HEK293 (cell line): ENCODE results near the gene IRF3.

Experiments
- CTCF ChIP-seq: fragments of 450-650 bp; formaldehyde crosslinking; IDR thresholded peaks from 2 replicates; pipeline ENCODE4 v1.5.1; 2016; ENCODE audit warnings: missing biosample characterization, missing genetic modification characterization
- EGR2 ChIP-seq: fragments of 450-650 bp; formaldehyde crosslinking; IDR thresholded peaks from 2 replicates; pipeline ENCODE4 v1.5.1; 2016; ENCODE audit warnings: low read depth, missing biosample characterization, missing genetic modification characterization
- PBX3 ChIP-seq: sonication (generic); formaldehyde crosslinking; IDR thresholded peaks from 2 replicates; pipeline ENCODE4 v1.8.1; 2022; ENCODE audit warnings: mild to moderate bottlenecking, moderate library complexity, missing genetic modification reagents
- YY1 ChIP-seq: fragments of 450-650 bp; formaldehyde crosslinking; IDR thresholded peaks from 2 replicates; pipeline ENCODE4 v1.5.1; 2018; ENCODE audit warnings: missing biosample characterization, missing genetic modification characterization
- ZBTB17 ChIP-seq: fragments of 450-650 bp; formaldehyde crosslinking; IDR thresholded peaks from 2 replicates; pipeline ENCODE4 v1.5.1; 2016; ENCODE audit warnings: missing biosample characterization, missing genetic modification characterization
- ZBTB26 ChIP-seq: fragments of 450-650 bp; formaldehyde crosslinking; optimal IDR thresholded peaks from 2 replicates; pipeline ENCODE3; 2016; ENCODE audit warnings: missing biosample characterization, mild to moderate bottlenecking, missing genetic modification characterization
- ZNF155 ChIP-seq: fragments of 450-650 bp; formaldehyde crosslinking; IDR thresholded peaks from 2 replicates; pipeline ENCODE4 v1.5.1; 2016; ENCODE audit warnings: missing biosample characterization, missing genetic modification characterization
- ZNF23 ChIP-seq: fragments of 450-650 bp; formaldehyde crosslinking; IDR thresholded peaks from 2 replicates; pipeline ENCODE4 v1.5.1; 2016; ENCODE audit warnings: missing biosample characterization, missing genetic modification characterization, borderline replicate concordance
- ZNF24 ChIP-seq: fragments of 450-650 bp; formaldehyde crosslinking; IDR thresholded peaks from 2 replicates; pipeline ENCODE4 v1.5.1; 2016; ENCODE audit warnings: missing biosample characterization, missing genetic modification characterization
- ZNF48 ChIP-seq: fragments of 450-650 bp; formaldehyde crosslinking; IDR thresholded peaks from 2 replicates; pipeline ENCODE4 v1.5.1; 2016; ENCODE audit warnings: missing biosample characterization, missing genetic modification characterization
- ZNF747 ChIP-seq: fragments of 450-650 bp; formaldehyde crosslinking; IDR thresholded peaks from 2 replicates; pipeline ENCODE4 v1.5.1; 2016; ENCODE audit warnings: missing biosample characterization, missing genetic modification characterization

- TF ChIP-seq ZNF24 (tag by site-specific recombination) (no peak), YY1 (tag by site-specific recombination) (no peak), CTCF (tag by site-specific recombination) (no peak), ZNF155 (tag by site-specific recombination) (no peak), ZNF747 (tag by site-specific recombination) (no peak), ZBTB17 (tag by site-specific recombination) (no peak), ZNF23 (tag by site-specific recombination) (no peak), PBX3 (CRISPR knock-in tag) (no peak), ZBTB26 (tag by site-specific recombination) (no peak), ZNF48 (tag by site-specific recombination) (no peak), EGR2 (tag by site-specific recombination) (no peak)
Measured at GRCh38 chr19:49631014-49631588, 34.6 kb downstream of the IRF3 start.
